DND-41 (cell line): ENCODE measurements around the gene CXCL8.

Experiments
- ATAC-seq: fragments of 200-7000 bp; cut with Tn5 transposase; 3 replicates; pipeline ENCODE4 v1.9.1; 2021; ENCODE audit warnings: low read depth; ENCODE audit not compliant: insufficient read depth
- DNase-seq: peaks from one replicate; pipeline ENCODE4 v3.0.0-alpha.2; 2020
- H2AFZ ChIP-seq: 2 replicates; pipeline ENCODE4 v1.6.0; 2012; ENCODE audit warnings: low read depth, low read length
- H3K27ac ChIP-seq: 2 replicates; pipeline ENCODE4 v1.5.1; 2012; ENCODE audit warnings: low read length, inconsistent platforms
- H3K27me3 ChIP-seq: fragments of 200-600 bp; sonication (generic); 2 replicates; pipeline ENCODE4 v1.6.0; 2012; ENCODE audit warnings: low read length, mild to moderate bottlenecking, inconsistent platforms; ENCODE audit not compliant: insufficient read depth, poor library complexity
- H3K36me3 ChIP-seq: 2 replicates; pipeline ENCODE4 v1.5.1; 2012; ENCODE audit warnings: low read length, inconsistent platforms; ENCODE audit not compliant: insufficient read depth
- H3K4me1 ChIP-seq: 2 replicates; pipeline ENCODE4 v1.5.1; 2012; ENCODE audit warnings: mild to moderate bottlenecking, low read length; ENCODE audit not compliant: insufficient read depth
- H3K4me2 ChIP-seq: 2 replicates; pipeline ENCODE4 v1.6.0; 2012; ENCODE audit warnings: mild to moderate bottlenecking, moderate library complexity, low read length, inconsistent platforms; ENCODE audit not compliant: insufficient read depth
- H3K4me3 ChIP-seq, 2 experiments: fragments of 200-600 bp in 1 of 2; shearing (Covaris generic) in 1 of 2; 2 replicates each; pipeline ENCODE4 v1.5.1; 2012 to 2016; ENCODE audit warnings: inconsistent platforms in 2 of 2, low read length in 2 of 2, mild to moderate bottlenecking in 2 of 2, low read depth in 1 of 2, moderate library complexity in 1 of 2
- H3K79me2 ChIP-seq: 2 replicates; pipeline ENCODE4 v1.6.0; 2012; ENCODE audit warnings: low read length, inconsistent platforms; ENCODE audit not compliant: insufficient read depth
- H3K9ac ChIP-seq: 2 replicates; pipeline ENCODE4 v1.6.0; 2012; ENCODE audit warnings: low read depth, mild to moderate bottlenecking, inconsistent platforms, low read length, moderate library complexity
- H3K9me3 ChIP-seq: 2 replicates; pipeline ENCODE4 v1.5.1; 2012; ENCODE audit warnings: low read length, moderate library complexity, mild to moderate bottlenecking, inconsistent platforms; ENCODE audit not compliant: insufficient read depth, severe bottlenecking
- H4K20me1 ChIP-seq: 2 replicates; pipeline ENCODE4 v1.6.0; 2012; ENCODE audit warnings: low read length; ENCODE audit not compliant: insufficient read depth
- EZH2 ChIP-seq: IDR thresholded peaks from 3 replicates; pipeline ENCODE4 v1.6.1; 2012; ENCODE audit warnings: borderline replicate concordance, low read depth, mild to moderate bottlenecking, moderate library complexity, low read length, inconsistent platforms; ENCODE audit not compliant: severe bottlenecking
- TF ChIP-seq, protein P1 (sequence below): IDR thresholded peaks from 2 replicates; pipeline ENCODE4 v1.5.1; 2012; ENCODE audit warnings: borderline replicate concordance, low read length, moderate library complexity, mild to moderate bottlenecking; ENCODE audit not compliant: poor library complexity, severe bottlenecking; ENCODE audit errors: extremely low read depth

CXCL8 gene

DNA sequence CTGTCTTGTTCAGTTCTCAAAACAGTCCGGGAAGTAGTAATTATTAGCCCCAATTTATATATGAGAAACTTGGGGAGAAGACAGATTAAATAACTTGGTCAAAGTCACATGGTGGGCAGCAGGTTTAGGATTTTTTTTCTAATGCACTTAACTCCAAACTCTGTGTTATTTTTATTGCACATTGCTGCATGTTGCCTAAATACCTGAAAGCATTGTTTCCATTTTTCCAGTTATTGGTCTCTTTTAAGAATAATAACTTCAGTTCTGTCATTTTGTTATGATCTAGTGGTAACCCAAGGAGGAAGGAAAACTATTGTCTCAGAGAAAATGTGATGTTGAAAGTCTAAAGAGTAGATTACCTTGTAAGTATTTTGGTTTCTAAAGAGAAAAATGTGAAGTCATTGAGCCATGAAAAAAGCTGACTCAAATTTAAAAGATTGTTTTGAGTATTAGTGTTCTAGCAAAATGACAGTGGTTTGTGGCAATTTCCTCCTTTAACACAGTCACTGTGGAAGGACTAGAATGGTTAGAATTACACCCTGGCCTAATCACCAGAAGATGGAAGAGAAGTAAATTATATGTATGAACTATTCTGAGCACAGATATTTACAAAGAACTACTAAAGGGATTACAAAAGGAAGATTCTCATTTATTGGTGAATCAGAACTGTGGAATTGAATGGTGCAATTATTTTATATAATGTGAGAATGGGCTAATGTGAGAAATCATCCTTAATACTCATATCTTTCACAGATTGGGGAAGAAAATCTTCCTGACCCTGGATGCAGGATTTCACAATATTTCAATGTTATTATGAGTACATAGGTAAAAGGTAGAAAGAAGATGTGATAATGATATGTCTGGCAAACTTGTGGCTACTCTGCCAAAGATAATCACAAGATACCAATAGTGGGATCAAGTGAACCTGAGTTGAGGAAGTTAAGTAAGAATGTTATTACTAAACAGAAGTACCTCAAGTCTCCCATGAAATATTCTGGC, 21.7 kb upstream of the CXCL8 start:
- no peak overlapping the region for H3K4me3 ChIP-seq
- H3K4me1 ChIP-seq: peaks cover 11% of the 10 kb centered on the region
- no peak for TF ChIP-seq EZH2
- TF ChIP-seq, protein P1, sequence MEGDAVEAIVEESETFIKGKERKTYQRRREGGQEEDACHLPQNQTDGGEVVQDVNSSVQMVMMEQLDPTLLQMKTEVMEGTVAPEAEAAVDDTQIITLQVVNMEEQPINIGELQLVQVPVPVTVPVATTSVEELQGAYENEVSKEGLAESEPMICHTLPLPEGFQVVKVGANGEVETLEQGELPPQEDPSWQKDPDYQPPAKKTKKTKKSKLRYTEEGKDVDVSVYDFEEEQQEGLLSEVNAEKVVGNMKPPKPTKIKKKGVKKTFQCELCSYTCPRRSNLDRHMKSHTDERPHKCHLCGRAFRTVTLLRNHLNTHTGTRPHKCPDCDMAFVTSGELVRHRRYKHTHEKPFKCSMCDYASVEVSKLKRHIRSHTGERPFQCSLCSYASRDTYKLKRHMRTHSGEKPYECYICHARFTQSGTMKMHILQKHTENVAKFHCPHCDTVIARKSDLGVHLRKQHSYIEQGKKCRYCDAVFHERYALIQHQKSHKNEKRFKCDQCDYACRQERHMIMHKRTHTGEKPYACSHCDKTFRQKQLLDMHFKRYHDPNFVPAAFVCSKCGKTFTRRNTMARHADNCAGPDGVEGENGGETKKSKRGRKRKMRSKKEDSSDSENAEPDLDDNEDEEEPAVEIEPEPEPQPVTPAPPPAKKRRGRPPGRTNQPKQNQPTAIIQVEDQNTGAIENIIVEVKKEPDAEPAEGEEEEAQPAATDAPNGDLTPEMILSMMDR: no peak
- H3K36me3 ChIP-seq: no peaks in the 10 kb centered on the region
- no peaks in the 10 kb centered on the region for H3K27me3 ChIP-seq
- H3K9me3 ChIP-seq: no peaks in the 10 kb centered on the region
- no peaks in the 10 kb centered on the region for H4K20me1 ChIP-seq
- H3K9ac ChIP-seq: no peak overlapping the region
- H3K4me2 ChIP-seq: no peak overlapping the region
- no peak for ATAC-seq
- H3K27ac ChIP-seq: no peak overlapping the region
- no peak overlapping the region; the same call in 1 of the 2 replicates for H2AFZ ChIP-seq
- DNase-seq: no peak
- H3K79me2 ChIP-seq: no peaks in the 10 kb centered on the region

- TF ChIP-seq, protein P1: no peak
- TF ChIP-seq EZH2: no peak
- Histone ChIP-seq H3K4me2 (no peak overlapping the region), H3K79me2 (no peaks in the 10 kb centered on the region), H4K20me1 (no peaks in the 10 kb centered on the region), H2AFZ (no peak overlapping the region), H3K27me3 (no peaks in the 10 kb centered on the region), H3K27ac (no peak overlapping the region), H3K9me3 (no peaks in the 10 kb centered on the region), H3K4me1 (no peaks in the 10 kb centered on the region; the same call in 1 of the 2 replicates), H3K36me3 (no peaks in the 10 kb centered on the region), H3K9ac (no peak overlapping the region), H3K4me3 (no peak overlapping the region)
- no peak for ATAC-seq
- no peak for DNase-seq
Observed at GRCh38 chr4:73721435-73721834, 18.9 kb upstream of the CXCL8 start.

DNA sequence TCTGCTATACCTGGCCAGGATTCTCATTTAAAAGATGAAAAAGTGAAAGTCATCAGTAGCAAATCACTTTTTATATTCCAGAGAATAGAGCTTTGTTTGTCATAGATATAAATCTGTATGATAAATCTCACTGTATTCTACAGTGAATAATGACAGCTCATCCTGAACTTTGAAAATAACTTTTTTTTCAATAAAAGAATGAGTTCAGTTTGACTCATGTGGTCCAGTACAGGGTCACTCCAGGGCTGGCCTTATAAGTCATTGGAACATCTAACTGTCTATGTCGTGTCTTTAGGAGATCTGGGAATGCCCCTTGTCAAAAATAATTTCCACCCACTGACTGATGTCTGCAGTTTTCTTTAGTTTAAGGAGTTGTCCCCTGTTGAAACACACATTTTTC, 18.5 kb upstream of the CXCL8 start:
- Histone ChIP-seq H3K4me2 (no peak overlapping the region), H3K36me3 (no peaks in the 10 kb centered on the region), H3K79me2 (no peaks in the 10 kb centered on the region), H3K27ac (no peak overlapping the region), H3K9me3 (no peaks in the 10 kb centered on the region), H3K4me1 (no peaks in the 10 kb centered on the region; the same call in 1 of the 2 replicates), H3K9ac (no peak overlapping the region), H3K27me3 (no peaks in the 10 kb centered on the region), H3K4me3 (no peak overlapping the region), H2AFZ (no peak overlapping the region), H4K20me1 (no peaks in the 10 kb centered on the region)
- DNase-seq (no peak), ATAC-seq (no peak)
- TF ChIP-seq EZH2: no peak
- TF ChIP-seq, protein P1: no peak
